IMR-90 (cell line): ENCODE measurements around the gene CDC5L. TPM values are rescaled to one million over a fixed set of nuclear protein-coding genes. Genes with fewer than 3 reads are reported as not detected.

ENCODE experiments used
- ATAC-seq: fragments of 200-7000 bp; cut with Tn5 transposase; 2 replicates; pipeline ENCODE4 v1.9.1; 2020; ENCODE audit warnings: low read depth, mild to moderate bottlenecking, moderate library complexity
- BruUV-seq: library from RNA; stranded (reverse); fragments of 400-500 nt; replicated peaks from 2 replicates; lab custom pipeline; 2021; lab: Mats Ljungman, UMichigan
- CTCF ChIA-PET: fragments of 300-600 bp; formaldehyde crosslinking; extraction: SDS; loops from one replicate; lab custom pipeline; 2021; ENCODE audit warnings: antibody characterized with exemption; lab: Yijun Ruan, JAX
- POLR2A ChIA-PET: fragments of 300-600 bp; sonication (Branson Sonifier 250); formaldehyde crosslinking; loops from one replicate; lab custom pipeline; 2022; ENCODE audit warnings: antibody characterized with exemption; ENCODE audit not compliant: unreplicated experiment; lab: Charles Lee
- DNase-seq: peaks from one replicate; pipeline ENCODE4 v3.0.0; 2013
- H2AFZ ChIP-seq: replicated peaks from 2 replicates; pipeline ENCODE3; 2013; ENCODE audit warnings: low read length, mild to moderate bottlenecking; ENCODE audit not compliant: poor library complexity
- H2AK5ac ChIP-seq: 2 replicates; pipeline ENCODE4 v1.6.1; 2013; ENCODE audit warnings: low read depth, low read length, inconsistent platforms
- H2AK9ac ChIP-seq: replicated peaks from 2 replicates; pipeline ENCODE3; 2013; ENCODE audit warnings: mild to moderate bottlenecking, low read depth, low read length, moderate library complexity; ENCODE audit not compliant: poor library complexity
- H2BK120ac ChIP-seq: 2 replicates; pipeline ENCODE4 v1.6.1; 2013; ENCODE audit warnings: low read depth, low read length, inconsistent platforms
- H2BK15ac ChIP-seq: 3 replicates; pipeline ENCODE4 v1.6.1; 2013; ENCODE audit warnings: low read depth, low read length, inconsistent platforms
- H2BK20ac ChIP-seq: 2 replicates; pipeline ENCODE4 v1.6.1; 2013; ENCODE audit warnings: low read depth, mild to moderate bottlenecking, inconsistent platforms, low read length, moderate library complexity
- H2BK5ac ChIP-seq: 2 replicates; pipeline ENCODE4 v1.6.1; 2013; ENCODE audit warnings: mild to moderate bottlenecking, low read depth, low read length, inconsistent platforms; ENCODE audit not compliant: poor library complexity, severe bottlenecking
- H3K14ac ChIP-seq: replicated peaks from 2 replicates; pipeline ENCODE4 v1.6.1; 2013; ENCODE audit warnings: low read depth, low read length, inconsistent platforms
- H3K18ac ChIP-seq: 2 replicates; pipeline ENCODE4 v1.6.1; 2013; ENCODE audit warnings: low read depth, low read length, control low read depth
- H3K23ac ChIP-seq: 2 replicates; pipeline ENCODE4 v1.6.1; 2013; ENCODE audit warnings: low read depth, low read length, inconsistent platforms
- H3K27ac ChIP-seq: 2 replicates; pipeline ENCODE4 v1.5.1; 2013; ENCODE audit warnings: mild to moderate bottlenecking, control low read depth, low read length; ENCODE audit not compliant: insufficient read depth
- H3K27me3 ChIP-seq: 2 replicates; pipeline ENCODE4 v1.6.1; 2013; ENCODE audit warnings: low read length; ENCODE audit not compliant: control insufficient read depth, insufficient read depth
- H3K36me3 ChIP-seq: 2 replicates; pipeline ENCODE4 v1.6.1; 2013; ENCODE audit warnings: low read length, mixed read lengths; ENCODE audit not compliant: control insufficient read depth, insufficient read depth
- H3K4ac ChIP-seq: 2 replicates; pipeline ENCODE4 v1.6.1; 2013; ENCODE audit warnings: low read depth, low read length, inconsistent platforms
- H3K4me1 ChIP-seq: 2 replicates; pipeline ENCODE4 v1.6.1; 2013; ENCODE audit warnings: low read length, mixed read lengths; ENCODE audit not compliant: control insufficient read depth, insufficient read depth
- H3K4me2 ChIP-seq: 2 replicates; pipeline ENCODE4 v1.6.1; 2013; ENCODE audit warnings: low read depth, mild to moderate bottlenecking, control low read depth, low read length, moderate library complexity
- H3K4me3 ChIP-seq: 2 replicates; pipeline ENCODE4 v1.5.1; 2013; ENCODE audit warnings: low read depth, mild to moderate bottlenecking, control low read depth, low read length, moderate library complexity; ENCODE audit not compliant: insufficient read depth
- H3K56ac ChIP-seq: 2 replicates; pipeline ENCODE4 v1.6.1; 2013; ENCODE audit warnings: low read length, inconsistent platforms; ENCODE audit not compliant: insufficient read depth; ENCODE audit errors: extremely low read depth
- H3K79me1 ChIP-seq, 2 experiments: 2 replicates each; pipeline ENCODE4 v1.6.1; 2013; ENCODE audit warnings: low read length in 2 of 2, inconsistent platforms in 1 of 2, low read depth in 1 of 2
- H3K9ac ChIP-seq: 2 replicates; pipeline ENCODE4 v1.6.1; 2013; ENCODE audit warnings: low read depth, low read length, control low read depth
- H3K9me1 ChIP-seq: 2 replicates; pipeline ENCODE4 v1.6.1; 2013; ENCODE audit warnings: low read length, inconsistent platforms; ENCODE audit not compliant: insufficient read depth
- H3K9me3 ChIP-seq: 2 replicates; pipeline ENCODE4 v1.6.1; 2013; ENCODE audit warnings: low read length; ENCODE audit not compliant: control insufficient read depth, insufficient read depth
- H4K20me1 ChIP-seq: 2 replicates; pipeline ENCODE4 v1.6.1; 2013; ENCODE audit warnings: low read length, inconsistent platforms; ENCODE audit not compliant: insufficient read depth
- H4K5ac ChIP-seq: 2 replicates; pipeline ENCODE4 v1.6.1; 2013; ENCODE audit warnings: mild to moderate bottlenecking, low read depth, low read length, control low read depth
- H4K8ac ChIP-seq, 2 experiments: 2 replicates each; pipeline ENCODE4 v1.6.1; 2013; ENCODE audit warnings: low read depth in 2 of 2, low read length in 2 of 2, control low read depth in 1 of 2, inconsistent platforms in 1 of 2
- H4K91ac ChIP-seq: 2 replicates; pipeline ENCODE4 v1.6.1; 2013; ENCODE audit warnings: low read depth, low read length, inconsistent platforms; ENCODE audit not compliant: insufficient read depth
- MAFK ChIP-seq: IDR thresholded peaks from 2 replicates; pipeline ENCODE4 v1.6.1; 2012; ENCODE audit warnings: low read depth, low read length, improper control_type of control experiment
- MAZ ChIP-seq: IDR thresholded peaks from 2 replicates; pipeline ENCODE4 v1.6.1; 2012; ENCODE audit warnings: low read depth, mild to moderate bottlenecking, low read length, improper control_type of control experiment, moderate library complexity, borderline replicate concordance
- RCOR1 ChIP-seq: IDR thresholded peaks from 2 replicates; pipeline ENCODE4 v1.6.1; 2012; ENCODE audit warnings: mild to moderate bottlenecking, low read length, improper control_type of control experiment; ENCODE audit not compliant: insufficient replicate concordance
- WGBS, 2 experiments: methylation state at CpG; one replicate each; pipeline versions ENCODE4 v1.1.5 to v1.1.7; 2013; ENCODE audit warnings: missing lambda C conversion rate in 2 of 2; ENCODE audit not compliant: insufficient read length in 1 of 2; ENCODE audit errors: extremely low coverage in 2 of 2; 5-methylcytosine and 5-hydroxymethylcytosine counted together
- dilution Hi-C: fragments of 300-500 bp; cut with HindIII; formaldehyde crosslinking; loops from one replicate; pipeline ENCODE4 v1.14.3; 2018; ENCODE audit warnings: low sequenced_read_pairs; ENCODE audit not compliant: unreplicated experiment
- in situ Hi-C: fragments of 300-500 bp; cut with MboI; formaldehyde crosslinking; loops from 3 replicates; pipeline ENCODE4 v1.14.3; 2019; ENCODE audit warnings: low sequenced_read_pairs, inconsistent platforms, mixed read lengths
- intact Hi-C: fragments of 100-400 bp; cut with micrococcal nuclease; formaldehyde crosslinking; loops from 2 replicates; pipeline ENCODE4 v1.10.0; 2022
- polyA plus RNA-seq, 3 experiments: library from polyadenylated mRNA; depleted of rRNA; stranded (reverse); fragments of >200 nt; gene quantifications; 2 replicates each; pipeline ENCODE4 v1.2.3, GENCODE V29; 2012; ENCODE audit warnings: low replicate concordance in 1 of 3
- total RNA-seq: library from RNA; depleted of rRNA; stranded (reverse); fragments of >200 nt; gene quantifications from 2 replicates; pipeline ENCODE4 v1.2.3, GENCODE V29; 2012

The CDC5L gene
- total and polyA plus RNA-seq, 2 of the 4 experiments (the other 2 are of a cell fraction): 9.9 to 17.7 TPM

DNA sequence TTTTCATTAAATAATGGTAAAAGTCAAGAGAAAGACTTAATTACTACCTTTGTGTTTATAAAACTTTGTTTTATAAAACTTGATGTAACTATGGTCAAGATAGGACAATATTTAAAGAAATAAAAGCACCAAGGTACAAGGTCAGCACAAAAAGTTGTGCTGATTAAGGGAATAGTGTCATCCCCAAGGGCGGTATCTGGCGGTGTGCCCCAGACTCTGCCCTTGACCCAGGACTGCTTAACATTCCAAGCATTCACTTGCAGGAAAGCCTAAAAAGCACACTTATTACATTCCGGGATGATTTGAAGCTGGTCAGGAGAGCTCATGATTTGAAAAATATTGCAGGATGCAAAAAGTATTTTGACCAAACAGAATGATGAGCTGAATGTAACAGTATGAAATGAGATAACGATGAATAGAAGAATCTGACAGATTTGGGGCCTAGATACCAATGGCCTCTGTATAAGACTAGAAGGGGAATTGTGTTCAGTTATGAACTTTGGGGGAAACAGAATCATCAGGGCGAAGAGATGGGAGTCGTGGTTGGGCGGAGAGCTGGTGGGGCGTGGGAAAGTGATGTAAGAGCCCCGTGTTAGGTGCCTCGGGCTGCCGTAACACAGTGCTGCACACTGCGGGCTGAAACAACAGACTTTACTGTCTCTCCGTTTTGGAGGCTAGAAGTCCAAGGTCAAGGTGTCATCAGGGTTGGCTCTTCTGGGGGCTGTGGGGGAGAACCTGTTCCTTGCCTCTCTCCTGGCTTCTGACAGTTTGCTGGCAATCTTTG is 77.2 kb downstream of the CDC5L start:
- Histone ChIP-seq H4K20me1 (no peaks in the 10 kb centered on the region), H3K9me1 (peaks cover 6% of the 10 kb centered on the region), H2BK15ac (no peak overlapping the region), H3K4me1 (0 out of 2 replicates have a peak, but pooled peaks cover 2% of the 10 kb centered on the region), H3K4me3 (no peak overlapping the region), H3K36me3 (no peaks in the 10 kb centered on the region), H3K9ac (no peak overlapping the region), H2BK5ac (no peak overlapping the region), H2BK120ac (no peak overlapping the region), H3K79me1 (no peaks in the 10 kb centered on the region), H3K18ac (no peak overlapping the region), H2AK9ac (no peak overlapping the region), H3K56ac (no peak overlapping the region), H4K91ac (no peak overlapping the region), H3K27ac (no peak overlapping the region), H3K23ac (no peak overlapping the region), H4K5ac (no peak overlapping the region), H4K8ac (no peak overlapping the region), H3K4ac (no peak overlapping the region), H3K4me2 (no peak overlapping the region), H2AFZ (no peak overlapping the region), H2BK20ac (no peak overlapping the region), H3K9me3 (no peaks in the 10 kb centered on the region), H2AK5ac (no peak overlapping the region), H3K14ac (no peak overlapping the region), H3K27me3 (peaks cover 4% of the 10 kb centered on the region)
- DNase-seq (peak; percentile 22), ATAC-seq (peak; percentile 83)
- POLR2A ChIA-PET: no interaction called here
- dilution Hi-C loops (no loop called here), in situ Hi-C loops (no loop called here), intact Hi-C loops (no loop called here)
- TF ChIP-seq RCOR1: no peak
- TF ChIP-seq MAFK: peak; percentile 65
- TF ChIP-seq MAZ: no peak
- CTCF ChIA-PET: interaction anchor here (1.2 kb wide), 1 partner anchor 11 kb away, joined by 5 read pairs; no protein-coding TSS in a partner anchor
- BruUV-seq: no TSS peak
- WGBS, 2 experiments: 87% methylated on average over 6 of the region's 13 CpGs; no CpG with 5 or more reads in 1 of the 2 experiments
